Liver (tissue), 9 donors: ENCODE measurements around the gene SNX10. TPM values are rescaled to one million over a fixed set of nuclear protein-coding genes. Genes with fewer than 3 reads are reported as not detected.

ENCODE experiments used
- DNase-seq: peaks from one replicate; pipeline ENCODE4 v3.0.0-alpha.2; 2017; ENCODE audit warnings: low spot score
- H3K27ac ChIP-seq, 2 donors: one replicate each; pipeline ENCODE4 v1.7.0; 2013; ENCODE audit warnings: inconsistent platforms in 2 of 2, low read length in 2 of 2, control low read depth in 1 of 2, low read depth in 1 of 2, mild to moderate bottlenecking in 1 of 2
- H3K27me3 ChIP-seq, 4 donors: one replicate each; pipeline versions ENCODE4 v1.6.1 to v1.7.0; 2013; ENCODE audit warnings: low read length in 3 of 4, inconsistent platforms in 1 of 4, mild to moderate bottlenecking in 1 of 4, moderate library complexity in 1 of 4; ENCODE audit not compliant: control insufficient read depth in 4 of 4, insufficient read depth in 4 of 4
- H3K36me3 ChIP-seq, 4 donors: one replicate each; pipeline versions ENCODE4 v1.6.1 to v1.7.0; 2013; ENCODE audit warnings: low read length in 3 of 4, mild to moderate bottlenecking in 3 of 4, low read depth in 1 of 4, moderate library complexity in 1 of 4; ENCODE audit not compliant: control insufficient read depth in 4 of 4, insufficient read depth in 3 of 4
- H3K4me1 ChIP-seq, 4 donors: one replicate each; pipeline versions ENCODE4 v1.6.1 to v1.7.0; 2013; ENCODE audit warnings: low read length in 3 of 4, mild to moderate bottlenecking in 3 of 4, moderate library complexity in 1 of 4; ENCODE audit not compliant: control insufficient read depth in 4 of 4, insufficient read depth in 4 of 4
- H3K4me3 ChIP-seq, 3 donors: one replicate each; pipeline versions ENCODE4 v1.6.1 to v1.7.0; 2013; ENCODE audit warnings: low read length in 3 of 3, control low read depth in 1 of 3, low read depth in 1 of 3, mild to moderate bottlenecking in 1 of 3
- H3K9ac ChIP-seq, 2 donors: one replicate each; pipeline ENCODE4 v1.7.0; 2013; ENCODE audit warnings: low read length in 2 of 2, mild to moderate bottlenecking in 2 of 2, moderate library complexity in 2 of 2, control low read depth in 1 of 2, low read depth in 1 of 2
- H3K9me3 ChIP-seq, 4 donors: one replicate each; pipeline versions ENCODE4 v1.6.1 to v1.7.0; 2013; ENCODE audit warnings: low read length in 3 of 4; ENCODE audit not compliant: control insufficient read depth in 4 of 4
- ATF3 ChIP-seq: IDR thresholded peaks from 2 replicates; pipeline ENCODE4 v1.6.1; 2016; ENCODE audit warnings: antibody characterized with exemption
- CTCF ChIP-seq: fragments of 150-350 bp; IDR thresholded peaks from 2 replicates; pipeline ENCODE4 v1.5.1; 2017; ENCODE audit warnings: improper control_type of control experiment, low read depth, low read length; ENCODE audit not compliant: missing input control
- EGR1 ChIP-seq, 2 donors: IDR thresholded peaks; 2 replicates each; pipeline ENCODE4 v1.6.1; 2016 to 2018; ENCODE audit warnings: antibody characterized with exemption in 2 of 2, low read depth in 2 of 2
- FOXA1 ChIP-seq: IDR thresholded peaks from 2 replicates; pipeline ENCODE4 v1.6.1; 2016; ENCODE audit warnings: antibody characterized with exemption
- FOXA2 ChIP-seq: IDR thresholded peaks from 2 replicates; pipeline ENCODE4 v1.6.1; 2016; ENCODE audit warnings: antibody characterized with exemption
- GABPA ChIP-seq, 2 donors: IDR thresholded peaks in 1 of 2; conservative IDR thresholded peaks in 1 of 2; 2 replicates each; pipeline ENCODE4 v1.6.1; 2016; ENCODE audit warnings: antibody characterized with exemption in 2 of 2, mild to moderate bottlenecking in 1 of 2, moderate library complexity in 1 of 2
- HNF4A ChIP-seq, 2 donors: conservative IDR thresholded peaks; 2 replicates each; pipeline ENCODE4 v1.6.1; 2016; ENCODE audit warnings: antibody characterized with exemption in 2 of 2, mild to moderate bottlenecking in 2 of 2
- HNF4G ChIP-seq: IDR thresholded peaks from 2 replicates; pipeline ENCODE4 v1.6.1; 2016; ENCODE audit warnings: antibody characterized with exemption
- JUND ChIP-seq, 2 donors: IDR thresholded peaks; 2 replicates each; pipeline ENCODE4 v1.6.1; 2016; ENCODE audit warnings: antibody characterized with exemption in 2 of 2
- MAX ChIP-seq: IDR thresholded peaks from 2 replicates; pipeline ENCODE4 v1.6.1; 2016; ENCODE audit warnings: antibody characterized with exemption
- NR2F2 ChIP-seq: IDR thresholded peaks from 2 replicates; pipeline ENCODE4 v1.6.1; 2016; ENCODE audit warnings: antibody characterized with exemption
- RAD21 ChIP-seq, 2 donors: IDR thresholded peaks; 2 replicates each; pipeline ENCODE4 v1.6.1; 2016; ENCODE audit warnings: antibody characterized with exemption in 2 of 2, mild to moderate bottlenecking in 2 of 2
- REST ChIP-seq: IDR thresholded peaks from 2 replicates; pipeline ENCODE4 v1.6.1; 2016; ENCODE audit warnings: antibody characterized with exemption, mild to moderate bottlenecking
- RXRA ChIP-seq, 2 donors: IDR thresholded peaks; 2 replicates each; pipeline ENCODE4 v1.6.1; 2017 to 2018; ENCODE audit warnings: antibody characterized with exemption in 2 of 2, mild to moderate bottlenecking in 1 of 2
- SP1 ChIP-seq: IDR thresholded peaks from 2 replicates; pipeline ENCODE4 v1.6.1; 2018; ENCODE audit warnings: antibody characterized with exemption, mild to moderate bottlenecking
- TAF1 ChIP-seq: conservative IDR thresholded peaks from 2 replicates; pipeline ENCODE4 v1.6.1; 2016; ENCODE audit warnings: antibody characterized with exemption, mild to moderate bottlenecking
- YY1 ChIP-seq: IDR thresholded peaks from 2 replicates; pipeline ENCODE4 v1.6.1; 2016; ENCODE audit warnings: antibody characterized with exemption, mild to moderate bottlenecking
- ZBTB33 ChIP-seq: IDR thresholded peaks from 2 replicates; pipeline ENCODE4 v1.6.1; 2016; ENCODE audit warnings: antibody characterized with exemption
- WGBS: extraction: QIAGEN DNeasy Blood & Tissue Kit; methylation state at CpG from one replicate; pipeline ENCODE4 v1.1.7; 2013; 5-methylcytosine and 5-hydroxymethylcytosine counted together
- polyA plus RNA-seq, 2 donors: library from polyadenylated mRNA; stranded (reverse) in 1 of 2; unstranded in 1 of 2; fragments of 200-250 nt in 1 of 2; fragments of >200 nt in 1 of 2; fragmentation: Nextera tagmentation in 1 of 2; extraction: Ambion mirVana in 1 of 2; gene quantifications; one replicate each; pipeline versions ENCODE4 v1.2.1 to v1.2.3, GENCODE V29; 2013 to 2015
- total RNA-seq, 2 donors: library from RNA; depleted of rRNA; stranded (reverse); fragments of >200 nt; gene quantifications; one replicate each; pipeline ENCODE4 v1.2.3, GENCODE V29; 2014
- donor health status: healthy.
- donor health status: healthy.
- donor health status: healthy.
- donor health status: healthy.
- donor health status: healthy.

Gene SNX10
- total and polyA plus RNA-seq, 4 donors: 5.9 to 15.9 (median 12.8) TPM

- Histone ChIP-seq H3K4me1 (peaks cover 0 to 5% (median 0%) of the 10 kb centered on the region in 4 donors), H3K9ac (no peak overlapping the region), H3K36me3 (no peaks in the 10 kb centered on the region), H3K27ac (no peak overlapping the region), H3K9me3 (no peaks in the 10 kb centered on the region), H3K4me3 (no peak overlapping the region), H3K27me3 (no peaks in the 10 kb centered on the region)
- TF ChIP-seq REST (no peak), RAD21 (IDR thresholded peaks at IDR 0.05) (no peak), FOXA1 (no peak), ZBTB33 (no peak), JUND (IDR thresholded peaks at IDR 0.05) (no peak), EGR1 (IDR thresholded peaks at IDR 0.05; ENCODE audit: low read depth in 2 of 2) (no peak), NR2F2 (no peak), RXRA (IDR thresholded peaks at IDR 0.05) (no peak), HNF4G (no peak), ATF3 (no peak), FOXA2 (no peak), CTCF (no peak)
- WGBS: 90% methylated on average over 3 of the region's 3 CpGs
- no peak for DNase-seq
Observed at GRCh38 chr7:26317211-26317610, 25.5 kb downstream of the SNX10 start.

GRCh38 chr7:26318921-26319320 is 27.3 kb downstream of the SNX10 start:
- Histone ChIP-seq H3K27me3 (no peaks in the 10 kb centered on the region), H3K36me3 (no peaks in the 10 kb centered on the region), H3K4me1 (peaks cover 0 to 1% (median 0%) of the 10 kb centered on the region in 4 donors), H3K4me3 (no peak overlapping the region), H3K9me3 (no peaks in the 10 kb centered on the region), H3K9ac (no peak overlapping the region), H3K27ac (no peak overlapping the region)
- no peak for DNase-seq
- 79% methylated on average over 3 of the region's 3 CpGs for WGBS
- TF ChIP-seq FOXA2: no peak
- TF ChIP-seq HNF4G: no peak
- TF ChIP-seq TAF1: no peak
- no peak for TF ChIP-seq EGR1 (IDR thresholded peaks at IDR 0.05; ENCODE audit: low read depth in 2 of 2)
- TF ChIP-seq SP1: no peak
- no peak for TF ChIP-seq MAX
- TF ChIP-seq RAD21 (IDR thresholded peaks at IDR 0.05): no peak
- TF ChIP-seq ATF3: no peak
- TF ChIP-seq GABPA (IDR thresholded peaks at IDR 0.05 in 1 of 2, conservative IDR thresholded peaks at IDR 0.05 in 1 of 2): no peak
- TF ChIP-seq NR2F2: no peak
- TF ChIP-seq YY1: no peak
- TF ChIP-seq JUND (IDR thresholded peaks at IDR 0.05): no peak
- TF ChIP-seq ZBTB33: no peak
- no peak for TF ChIP-seq RXRA (IDR thresholded peaks at IDR 0.05)
- no peak for TF ChIP-seq HNF4A (conservative IDR thresholded peaks at IDR 0.05)
- no peak for TF ChIP-seq FOXA1
- no peak for TF ChIP-seq CTCF
